GM21576 (cell line): ENCODE results near the gene SOX1.

Experiments used
- ATAC-seq: cut with Tn5 transposase; IDR thresholded peaks from one replicate; pipeline ENCODE4 v1.9.1; 2021; ENCODE audit warnings: mild to moderate bottlenecking, moderate library complexity; ENCODE audit not compliant: unreplicated experiment

The SOX1 gene

GRCh38 chr13:112071723-112072533, 5.0 kb downstream of the SOX1 start:
- ATAC-seq = no peak

GRCh38 chr13:112072534-112073244, 5.7 kb downstream of the SOX1 start:
- ATAC-seq = no peak

DNA sequence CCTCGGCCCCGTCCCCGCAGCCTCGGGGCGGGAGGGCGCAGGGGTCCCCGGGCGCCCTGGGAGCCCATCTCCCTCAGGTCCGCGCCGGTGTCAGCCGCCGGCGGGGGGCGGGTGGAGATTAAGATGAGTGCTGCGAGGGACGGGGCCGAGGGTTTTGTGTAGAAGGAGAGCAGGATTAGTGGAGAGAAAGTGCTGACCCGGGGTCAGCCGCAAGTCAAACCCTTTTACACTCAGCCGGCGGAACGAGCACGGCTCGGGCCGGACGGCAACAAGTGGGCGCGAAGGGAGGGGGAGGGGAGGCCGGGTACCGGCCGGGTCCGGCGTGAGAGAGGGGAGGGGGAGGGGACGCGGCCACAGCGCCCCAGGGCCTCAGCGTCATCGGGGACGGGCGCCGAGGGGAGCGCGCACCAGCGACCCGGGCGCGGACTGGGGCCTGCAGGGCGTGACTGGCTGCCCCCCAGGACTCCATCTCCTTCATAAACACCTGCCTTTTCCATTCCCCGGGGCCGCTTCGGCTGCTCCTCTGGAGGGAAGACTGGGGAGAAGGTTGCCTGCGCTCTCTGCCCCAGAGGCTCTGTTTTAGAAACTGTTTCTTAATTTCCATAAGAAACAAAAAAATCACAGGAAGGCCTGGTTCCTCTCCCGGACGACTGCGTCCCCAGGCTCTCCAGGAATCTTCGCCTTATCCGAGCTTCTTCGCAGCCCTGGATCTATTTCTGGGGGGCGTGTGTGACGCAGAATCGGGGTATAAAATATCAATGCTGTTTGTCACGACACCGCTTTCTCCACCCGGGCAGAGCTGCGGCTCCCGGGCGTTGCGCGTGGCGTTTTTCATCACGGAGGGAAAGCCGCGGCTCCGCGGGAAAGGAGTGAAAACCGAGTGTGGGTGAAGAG, 6.5 kb downstream of the SOX1 start:
- no peak for ATAC-seq

DNA sequence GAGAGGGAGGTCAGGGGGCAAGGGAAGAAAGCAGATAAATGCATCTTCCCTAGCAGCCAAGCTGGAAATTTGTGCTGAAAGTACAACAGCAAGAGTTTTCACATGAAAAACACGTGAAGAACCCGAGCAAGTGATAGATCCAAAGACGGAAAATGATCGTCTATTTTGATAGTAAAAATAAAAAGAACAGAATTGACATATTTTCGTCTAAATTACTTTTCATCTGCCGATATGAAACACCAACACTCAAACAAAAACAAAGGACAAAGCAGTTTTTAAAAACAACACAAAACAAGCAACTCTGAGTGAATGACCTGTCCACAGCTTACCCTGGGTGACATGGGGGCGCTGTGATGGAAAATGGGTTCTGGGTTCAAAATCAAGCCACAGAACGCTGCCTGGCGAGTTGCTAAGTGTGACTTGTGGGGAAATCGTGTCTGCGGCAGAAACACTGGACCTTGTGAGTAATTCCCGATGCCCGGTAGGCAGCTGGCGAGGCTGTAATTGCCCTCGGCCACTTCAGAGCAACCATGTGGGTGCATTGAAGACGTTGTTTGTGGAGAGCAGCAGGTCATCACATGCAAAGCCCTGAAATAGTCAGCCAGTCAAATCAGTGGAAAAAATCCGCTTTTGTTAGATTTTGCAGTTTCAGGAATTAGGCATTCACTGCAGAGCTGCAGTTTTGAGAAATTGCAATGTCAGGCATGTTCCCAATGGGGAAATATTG, 7.4 kb downstream of the SOX1 start:
- no peak for ATAC-seq

- no peak for ATAC-seq
Observed at GRCh38 chr13:112077729-112078128, 10.8 kb downstream of the SOX1 start.

DNA sequence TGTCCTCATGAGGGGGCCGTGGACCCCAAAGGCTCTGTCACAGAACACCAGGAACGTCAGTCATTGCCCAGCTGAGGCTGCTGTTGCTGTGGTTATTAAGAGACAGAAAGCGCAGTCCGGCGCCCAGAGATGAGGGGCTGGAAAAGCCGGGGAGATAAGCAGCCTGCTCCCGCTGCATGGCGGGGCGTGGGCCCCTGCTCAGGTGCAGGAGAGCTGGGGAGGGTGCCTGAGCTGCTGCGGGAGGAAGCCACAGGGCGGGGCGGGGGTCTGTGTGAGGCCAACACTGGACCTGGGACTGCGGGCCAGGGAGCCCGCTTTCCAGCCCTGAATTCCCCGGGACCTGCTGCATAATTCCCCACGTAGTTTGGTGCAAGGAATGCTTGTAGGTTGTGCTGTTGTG, 11.3 kb downstream of the SOX1 start:
- no peak for ATAC-seq

- ATAC-seq = no peak
Observed at GRCh38 chr13:112078879-112079531, 12.1 kb downstream of the SOX1 start.

DNA sequence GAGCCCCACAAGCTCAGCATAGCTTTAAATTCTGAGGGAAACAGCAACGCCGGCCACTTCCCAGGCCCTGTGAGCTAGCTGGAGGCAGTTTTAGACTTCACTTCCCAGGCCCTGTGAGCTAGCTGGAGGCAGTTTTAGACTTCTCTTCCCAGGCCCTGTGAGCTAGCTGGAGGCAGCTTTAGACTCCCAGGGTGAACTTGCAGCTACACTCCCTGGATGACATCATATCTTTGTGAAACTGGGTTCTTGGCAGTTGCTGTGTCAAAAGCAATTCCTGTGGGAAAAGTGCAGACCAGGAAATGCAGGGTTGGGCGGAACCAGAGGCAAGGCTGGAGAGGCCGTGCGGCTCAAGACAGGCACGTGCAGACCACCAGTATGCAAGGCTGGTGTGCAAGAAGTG, 12.7 kb downstream of the SOX1 start:
- ATAC-seq = no peak

DNA sequence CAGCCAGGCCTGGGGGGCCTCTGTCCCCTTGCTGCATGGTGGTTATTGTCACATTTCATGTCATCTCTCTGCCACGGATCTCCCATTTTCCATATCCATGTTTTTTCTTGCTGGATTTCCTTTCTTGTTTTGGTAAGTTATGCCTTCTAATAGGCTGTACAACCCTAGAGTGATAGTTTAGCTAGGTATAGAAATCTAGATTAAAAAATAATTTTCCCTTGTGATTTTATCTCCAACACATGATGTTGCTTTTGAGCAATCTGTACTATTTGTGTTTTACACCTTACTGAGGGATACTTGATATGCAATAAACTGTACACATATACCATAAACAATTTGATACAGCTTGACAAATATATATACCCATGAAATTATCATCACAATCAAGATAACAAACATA, 17.0 kb downstream of the SOX1 start:
- ATAC-seq = no peak

GRCh38 chr13:112092453-112092852, 25.5 kb downstream of the SOX1 start:
- ATAC-seq = no peak

DNA sequence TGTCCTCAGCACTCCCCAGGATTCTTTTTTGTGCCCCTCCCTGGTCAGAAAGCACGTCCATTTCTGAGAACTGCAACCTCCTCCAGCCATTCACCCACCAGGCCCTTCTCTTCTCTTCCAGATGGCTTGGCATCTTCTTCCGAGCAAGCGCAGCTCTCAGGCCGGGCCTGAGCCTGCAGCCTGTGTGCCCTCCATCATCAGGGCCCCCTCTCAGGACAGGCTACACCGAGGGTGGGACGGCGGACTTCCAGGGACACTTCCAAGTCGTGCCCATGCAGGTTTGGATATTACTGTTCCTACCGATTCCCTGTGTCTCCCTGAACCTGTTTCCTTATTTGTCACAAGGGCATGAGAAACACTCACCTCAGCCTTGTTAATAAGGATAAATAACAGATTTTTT, 28.4 kb downstream of the SOX1 start:
- ATAC-seq = no peak

DNA sequence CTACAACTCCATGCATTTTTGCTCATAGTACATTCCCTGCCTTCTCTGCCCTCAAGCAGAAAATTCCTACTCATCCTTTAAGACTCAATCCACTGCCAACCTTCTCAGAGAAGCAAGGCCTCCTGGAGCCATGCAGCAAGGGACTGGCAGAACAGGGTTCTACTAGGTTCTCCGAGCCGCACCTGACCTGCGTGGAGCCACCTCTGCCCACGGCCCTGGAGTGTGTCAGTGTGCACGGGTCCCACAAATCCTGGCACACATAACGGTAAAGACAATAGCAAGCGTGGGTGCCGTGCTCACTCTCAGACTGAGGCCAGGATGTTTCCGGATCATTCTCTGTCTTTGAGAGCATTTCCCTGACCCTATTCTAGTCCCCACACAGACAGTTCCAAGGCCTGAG, 30.0 kb downstream of the SOX1 start:
- ATAC-seq = no peak

DNA sequence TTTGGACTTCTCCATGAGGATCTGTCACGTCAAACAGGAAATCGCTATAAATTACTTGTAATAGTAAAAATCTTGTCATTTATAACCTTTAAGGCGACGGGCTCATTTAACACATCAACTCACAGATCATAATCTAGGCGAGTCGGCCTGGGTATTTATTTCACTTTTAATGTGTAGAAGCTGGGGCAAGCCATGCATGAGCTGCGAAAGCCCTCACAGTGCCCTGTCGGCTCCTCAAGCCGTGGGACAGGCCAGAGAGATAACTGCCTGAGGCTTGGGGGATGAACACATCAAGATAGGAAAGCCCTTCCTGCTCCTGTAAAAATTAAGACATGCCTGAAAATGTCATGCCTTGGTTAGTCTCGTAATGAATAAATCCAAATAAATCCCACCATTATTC, 30.8 kb downstream of the SOX1 start:
- ATAC-seq = no peak

DNA sequence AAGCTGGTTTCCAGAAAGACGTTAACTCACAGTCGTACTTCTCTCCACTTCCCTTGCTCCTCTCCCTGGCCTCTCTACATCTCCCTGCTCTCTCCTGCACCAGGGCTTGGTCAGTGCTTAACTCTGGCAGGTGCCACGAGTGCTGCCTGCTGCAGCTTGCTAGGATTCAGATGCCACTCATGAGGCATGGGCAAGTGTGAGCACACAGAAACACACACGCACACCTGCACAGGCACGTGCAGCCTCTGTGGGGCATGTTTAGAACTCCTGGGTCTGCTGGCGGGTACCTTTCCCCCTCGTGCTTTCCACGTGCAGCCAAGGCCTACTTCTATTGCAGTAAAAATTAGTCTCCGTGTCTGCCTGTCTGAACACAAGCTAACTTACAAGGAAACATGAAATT, 31.8 kb downstream of the SOX1 start:
- no peak for ATAC-seq

GRCh38 chr13:112101360-112101930, 34.5 kb downstream of the SOX1 start:
- no peak for ATAC-seq

- ATAC-seq = no peak
Observed at GRCh38 chr13:112102243-112102642, 35.3 kb downstream of the SOX1 start.

DNA sequence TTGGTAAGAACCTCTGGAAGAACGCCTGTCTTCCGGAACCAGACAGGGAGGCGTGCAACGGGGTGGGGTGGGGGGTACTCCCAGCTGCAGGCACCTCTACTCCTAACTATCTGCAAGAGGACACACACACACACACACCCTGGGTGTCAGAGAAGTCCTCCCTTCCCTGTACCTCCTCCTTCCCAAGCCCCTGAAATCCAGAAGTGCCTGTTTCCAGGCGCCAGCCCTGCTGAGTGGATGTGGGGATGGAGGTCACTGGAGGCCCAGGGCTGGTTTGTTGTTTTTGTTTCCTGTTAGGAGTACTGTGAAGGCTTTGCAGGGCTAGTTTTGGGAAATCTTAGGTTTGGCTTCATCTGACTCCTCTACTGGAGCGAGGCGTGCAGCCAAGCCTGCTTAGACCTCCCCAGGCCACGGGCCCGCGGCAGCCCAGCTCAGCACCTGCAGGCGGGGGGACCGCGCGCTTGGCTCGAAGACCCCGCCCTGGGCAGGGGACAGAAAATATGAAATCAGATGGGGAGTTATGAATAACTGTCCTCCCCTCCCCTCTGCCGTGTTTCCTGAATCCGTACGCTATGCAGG, 36.4 kb downstream of the SOX1 start:
- no peak for ATAC-seq

DNA sequence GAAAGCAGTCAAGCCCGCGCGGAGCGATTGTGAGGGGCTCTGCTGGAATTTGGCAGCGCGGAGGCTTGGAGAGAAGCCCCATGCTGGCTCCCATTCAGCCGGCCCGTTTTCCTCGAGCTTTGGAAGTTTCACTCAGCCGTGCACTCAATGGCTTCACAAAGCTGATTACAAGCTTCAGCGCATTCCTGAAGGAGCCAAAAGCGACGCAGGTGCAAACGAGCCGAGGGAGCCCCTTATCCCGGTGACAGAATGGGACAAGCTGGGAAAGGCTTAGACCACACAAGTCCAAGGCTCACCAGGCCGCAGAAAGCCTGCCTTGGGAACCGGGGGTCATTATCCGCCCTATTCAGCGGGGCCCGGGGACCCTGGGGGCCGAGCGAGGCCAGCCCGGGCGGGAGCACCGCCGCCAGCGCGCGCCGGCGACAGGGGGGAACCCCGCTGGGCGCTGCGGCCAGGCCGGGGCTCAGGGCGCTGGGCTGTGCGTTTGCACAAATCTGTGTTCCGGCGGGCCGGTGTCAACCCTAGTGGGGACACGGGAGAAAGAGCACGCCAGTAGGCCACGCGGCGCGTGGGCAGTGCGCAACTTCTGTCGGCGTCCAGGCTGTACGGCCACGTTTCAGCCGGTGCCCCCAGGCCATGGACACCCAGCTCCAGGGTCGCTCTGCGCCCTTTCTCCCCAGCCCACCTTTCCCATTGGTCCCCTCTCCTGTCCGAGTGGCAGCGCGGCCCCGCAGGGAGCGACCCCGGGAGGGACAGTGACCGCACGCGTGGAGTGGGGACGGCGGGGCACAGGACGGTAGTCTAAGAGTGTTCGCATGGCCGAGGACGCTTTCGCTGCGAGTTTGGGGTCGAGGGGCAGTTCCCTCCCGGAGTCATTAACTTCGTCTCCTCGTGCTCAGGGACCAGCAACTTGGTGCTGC, 37.3 kb downstream of the SOX1 start:
- ATAC-seq = no peak

GRCh38 chr13:112104881-112105234, 37.9 kb downstream of the SOX1 start:
- no peak for ATAC-seq
